AG04450 (cell line): Measurements from ENCODE around the gene CAP2. TPM values are rescaled to one million over a fixed set of nuclear protein-coding genes. Genes with fewer than 3 reads are reported as not detected.

Experiments
- CTCF ChIA-PET: fragments of 300-600, 350-600 bp; formaldehyde crosslinking; extraction: SDS; loops from one replicate; lab custom pipeline; 2022; ENCODE audit warnings: antibody characterized with exemption, inconsistent platforms; lab: Charles Lee
- POLR2A ChIA-PET: fragments of 350-600 bp; formaldehyde crosslinking; extraction: SDS; loops from one replicate; lab custom pipeline; 2021; ENCODE audit warnings: antibody characterized with exemption, inconsistent platforms; lab: Yijun Ruan, JAX
- DNase-seq: peaks from one replicate; pipeline ENCODE4 v3.0.0-alpha.2; 2011; ENCODE audit warnings: low read depth, low spot score
- H3K27ac ChIP-seq: one replicate; pipeline ENCODE4 v1.5.1; 2012; ENCODE audit warnings: low read depth, low read length, control low read depth
- H3K27me3 ChIP-seq: one replicate; pipeline ENCODE4 v1.6.0; 2012; ENCODE audit warnings: low read length; ENCODE audit not compliant: control insufficient read depth, insufficient read depth
- H3K4me3 ChIP-seq: 2 replicates; pipeline ENCODE4 v1.5.1; 2011; ENCODE audit warnings: mild to moderate bottlenecking, low read depth, low read length, control low read depth
- H3K9me3 ChIP-seq: 2 replicates; pipeline ENCODE4 v1.5.1; 2012; ENCODE audit warnings: low read length; ENCODE audit not compliant: control insufficient read depth, insufficient read depth
- polyA plus RNA-seq: library from polyadenylated mRNA; depleted of rRNA; stranded (reverse); fragments of >200 nt; gene quantifications from 2 replicates; pipeline ENCODE4 v1.2.3, GENCODE V29; 2011
- TF ChIP-seq, protein P1 (sequence below): IDR thresholded peaks from 2 replicates; pipeline ENCODE4 v1.5.1; 2011; ENCODE audit warnings: low read depth, low read length, control low read depth, inconsistent platforms

The CAP2 gene
- polyA plus RNA-seq, 1 experiment: 74.4 TPM

DNA sequence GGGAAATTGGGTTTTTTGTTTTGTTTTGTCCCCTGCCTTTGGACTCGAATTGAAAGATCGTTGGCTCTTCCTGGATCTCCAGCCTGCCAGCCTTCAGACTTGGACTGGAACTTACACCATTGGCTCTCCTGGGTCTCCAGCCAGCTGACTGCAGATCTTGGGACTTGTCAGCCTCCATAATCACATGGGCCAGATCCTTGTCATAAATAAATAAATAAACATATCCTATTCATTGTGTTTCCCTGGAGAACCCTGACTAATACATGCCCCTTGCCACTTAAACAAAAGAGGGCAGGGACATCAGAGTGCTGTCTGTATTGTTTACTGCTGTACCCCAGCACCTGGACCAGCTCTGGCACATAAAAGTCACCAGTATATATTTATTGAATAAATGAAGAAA is 101.5 kb downstream of the CAP2 start:
- ChIA-PET POLR2A (no interaction called here), CTCF (interaction anchor here (1.0 kb wide), 1 partner anchor 10 kb away, joined by 6 read pairs; no protein-coding TSS in a partner anchor)
- no peak overlapping the region for H3K4me3 ChIP-seq
- H3K27me3 ChIP-seq: no peaks in the 10 kb centered on the region
- TF ChIP-seq, protein P1, sequence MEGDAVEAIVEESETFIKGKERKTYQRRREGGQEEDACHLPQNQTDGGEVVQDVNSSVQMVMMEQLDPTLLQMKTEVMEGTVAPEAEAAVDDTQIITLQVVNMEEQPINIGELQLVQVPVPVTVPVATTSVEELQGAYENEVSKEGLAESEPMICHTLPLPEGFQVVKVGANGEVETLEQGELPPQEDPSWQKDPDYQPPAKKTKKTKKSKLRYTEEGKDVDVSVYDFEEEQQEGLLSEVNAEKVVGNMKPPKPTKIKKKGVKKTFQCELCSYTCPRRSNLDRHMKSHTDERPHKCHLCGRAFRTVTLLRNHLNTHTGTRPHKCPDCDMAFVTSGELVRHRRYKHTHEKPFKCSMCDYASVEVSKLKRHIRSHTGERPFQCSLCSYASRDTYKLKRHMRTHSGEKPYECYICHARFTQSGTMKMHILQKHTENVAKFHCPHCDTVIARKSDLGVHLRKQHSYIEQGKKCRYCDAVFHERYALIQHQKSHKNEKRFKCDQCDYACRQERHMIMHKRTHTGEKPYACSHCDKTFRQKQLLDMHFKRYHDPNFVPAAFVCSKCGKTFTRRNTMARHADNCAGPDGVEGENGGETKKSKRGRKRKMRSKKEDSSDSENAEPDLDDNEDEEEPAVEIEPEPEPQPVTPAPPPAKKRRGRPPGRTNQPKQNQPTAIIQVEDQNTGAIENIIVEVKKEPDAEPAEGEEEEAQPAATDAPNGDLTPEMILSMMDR: no peak
- H3K27ac ChIP-seq: no peak overlapping the region
- no peaks in the 10 kb centered on the region for H3K9me3 ChIP-seq
- no peak for DNase-seq

DNA sequence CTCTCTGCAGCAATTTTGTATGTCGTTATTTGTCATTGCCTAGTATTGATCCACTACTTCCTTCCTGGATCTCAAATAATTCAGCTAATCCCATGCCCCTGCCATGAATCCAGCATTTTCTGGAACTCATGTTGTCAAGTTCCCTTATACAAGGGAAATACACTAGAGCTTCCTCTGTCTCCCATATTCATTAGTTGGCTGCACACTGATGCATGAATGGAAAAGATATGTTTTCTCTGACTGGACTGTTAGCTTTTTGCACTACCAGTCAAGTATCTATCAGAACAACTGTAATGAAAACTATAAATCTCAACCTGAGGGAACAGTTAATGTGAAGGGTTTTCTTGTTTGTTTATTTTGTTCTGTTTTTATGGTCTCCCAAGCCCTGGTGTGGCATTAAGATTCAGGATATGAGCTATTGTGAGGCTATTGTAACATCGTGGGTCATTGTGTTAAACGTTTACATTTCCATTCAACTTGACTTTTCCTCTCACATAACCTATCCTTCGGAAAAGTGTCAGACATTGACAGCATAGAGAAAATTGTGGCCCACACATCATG is 104.2 kb downstream of the CAP2 start:
- CTCF ChIA-PET: interaction anchor here (0.6 to 1.6 kb wide), 2 partner anchors 8 to 318 kb away, joined by 3 to 7 read pairs; no protein-coding TSS in a partner anchor
- Histone ChIP-seq H3K27me3 (no peaks in the 10 kb centered on the region), H3K27ac (no peak overlapping the region), H3K4me3 (no peak overlapping the region), H3K9me3 (no peaks in the 10 kb centered on the region)
- POLR2A ChIA-PET: no interaction called here
- TF ChIP-seq, protein P1: no peak
- no peak for DNase-seq

DNA sequence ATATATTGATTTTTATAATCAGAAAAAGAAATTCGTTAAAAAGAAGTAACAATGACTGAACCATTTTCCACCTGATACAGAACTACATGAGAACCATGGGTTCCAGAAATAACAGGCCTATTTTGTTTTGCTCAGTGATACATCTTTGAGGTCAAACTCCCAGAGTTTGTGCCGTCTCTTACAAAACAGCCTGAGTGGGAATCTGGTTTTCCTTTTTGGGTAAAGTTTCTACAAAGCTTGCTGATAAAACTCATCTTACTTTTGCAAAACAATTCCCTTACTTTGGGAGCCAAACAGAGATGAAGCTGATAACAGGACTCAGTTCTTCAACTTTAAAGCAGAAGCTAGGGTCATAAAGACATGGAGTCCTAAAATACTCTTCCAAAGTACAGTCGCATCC is 108.0 kb downstream of the CAP2 start:
- no peaks in the 10 kb centered on the region for H3K9me3 ChIP-seq
- ChIA-PET POLR2A (no interaction called here), CTCF (interaction anchor here (1.0 kb wide), 1 partner anchor 303 kb away, joined by 3 read pairs; no protein-coding TSS in a partner anchor)
- DNase-seq: no peak
- no peaks in the 10 kb centered on the region for H3K27me3 ChIP-seq
- H3K27ac ChIP-seq: no peak overlapping the region
- no peak overlapping the region for H3K4me3 ChIP-seq
- TF ChIP-seq, protein P1: no peak

DNA sequence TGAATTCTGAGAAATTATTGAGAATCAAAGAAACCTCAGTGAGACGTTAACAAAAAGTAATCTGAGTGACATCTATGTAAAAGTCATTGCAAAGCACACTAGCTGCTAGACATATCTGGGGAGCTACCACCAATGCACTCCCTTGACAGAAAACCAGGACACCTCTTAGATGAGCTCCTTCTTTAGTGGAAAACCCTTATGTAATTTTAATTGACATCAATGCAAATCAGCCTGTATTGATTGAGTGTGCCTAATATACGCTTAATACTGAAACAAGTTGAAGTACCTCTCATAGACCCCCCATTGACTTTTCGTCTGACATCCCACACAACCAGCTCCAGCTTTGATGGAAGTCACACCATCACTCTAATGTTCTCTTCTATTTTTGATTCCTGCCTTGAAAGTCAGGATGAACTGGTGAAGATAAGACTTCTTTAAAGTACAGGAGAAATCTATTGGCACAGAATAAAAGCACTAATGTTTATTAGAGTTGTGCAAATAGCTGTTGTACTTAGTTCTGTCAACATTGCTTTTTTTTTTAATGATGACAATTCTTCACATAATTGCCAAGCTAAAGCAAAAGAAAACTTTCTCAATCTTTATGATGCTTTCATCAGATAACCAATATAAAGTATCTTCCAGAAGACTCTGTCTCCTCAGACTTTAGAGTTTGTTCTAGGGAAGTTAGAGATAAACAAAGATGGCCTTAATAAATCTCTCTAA is 108.7 kb downstream of the CAP2 start:
- H3K27ac ChIP-seq: no peak overlapping the region
- CTCF ChIA-PET: interaction anchor here (1.0 kb wide), 1 partner anchor 302 kb away, joined by 3 read pairs; no protein-coding TSS in a partner anchor
- POLR2A ChIA-PET: no interaction called here
- no peak for DNase-seq
- H3K27me3 ChIP-seq: no peaks in the 10 kb centered on the region
- no peaks in the 10 kb centered on the region for H3K9me3 ChIP-seq
- TF ChIP-seq, protein P1: no peak
- H3K4me3 ChIP-seq: no peak overlapping the region

- H3K9me3 ChIP-seq: no peaks in the 10 kb centered on the region
- H3K27ac ChIP-seq: no peak overlapping the region
- DNase-seq: no peak
- H3K4me3 ChIP-seq: no peak overlapping the region
- ChIA-PET POLR2A (no interaction called here), CTCF (no interaction called here)
- H3K27me3 ChIP-seq: no peaks in the 10 kb centered on the region
- TF ChIP-seq, protein P1: no peak
These were observed 109.7 kb downstream of the CAP2 start for GRCh38 chr6:17503051-17503450.
